Osteocyte (in vitro differentiated cells): ENCODE results near the gene ZMIZ1. TPM values are rescaled to one million over a fixed set of nuclear protein-coding genes. Genes with fewer than 3 reads are reported as not detected.

Experiments
- DNase-seq: peaks from one replicate; pipeline ENCODE4 v3.0.0; 2021; ENCODE audit warnings: mixed read lengths; ENCODE audit not compliant: unreplicated experiment; ENCODE audit errors: extremely low spot score
- H3K27ac Mint-ChIP-seq: one replicate; pipeline ENCODE4 v1.8.0; 2021; ENCODE audit warnings: mild to moderate bottlenecking, mixed read lengths; ENCODE audit not compliant: unreplicated experiment
- H3K27me3 Mint-ChIP-seq: one replicate; pipeline ENCODE4 v1.8.0; 2021; ENCODE audit warnings: mixed read lengths; ENCODE audit not compliant: unreplicated experiment
- H3K36me3 Mint-ChIP-seq: one replicate; pipeline ENCODE4 v1.8.0; 2021; ENCODE audit warnings: mixed read lengths; ENCODE audit not compliant: unreplicated experiment
- H3K4me1 Mint-ChIP-seq: one replicate; pipeline ENCODE4 v1.8.0; 2021; ENCODE audit warnings: mixed read lengths; ENCODE audit not compliant: unreplicated experiment
- H3K4me3 Mint-ChIP-seq: one replicate; pipeline ENCODE4 v1.8.0; 2021; ENCODE audit warnings: mild to moderate bottlenecking, moderate library complexity, mixed read lengths; ENCODE audit not compliant: unreplicated experiment
- H3K9me3 Mint-ChIP-seq: one replicate; pipeline ENCODE4 v1.8.0; 2021; ENCODE audit warnings: mixed read lengths; ENCODE audit not compliant: unreplicated experiment
- CTCF ChIP-seq: fragments of 200-600 bp; sonication (generic); IDR thresholded peaks from 2 replicates; pipeline ENCODE4 v1.5.0; 2021; ENCODE audit warnings: antibody characterized with exemption, mild to moderate bottlenecking, moderate library complexity
- total RNA-seq: library from RNA; stranded (reverse); gene quantifications from 2 replicates; pipeline ENCODE4 v1.2.1, GENCODE V29; 2021

ZMIZ1 gene
- total RNA-seq, 1 donor from 2014 or later: 90.5 TPM

- no peaks in the 10 kb centered on the region for H3K27me3 Mint-ChIP-seq
- peak overlapping the region; percentile 95 for H3K27ac Mint-ChIP-seq
- TF ChIP-seq CTCF: no peak
- H3K4me1 Mint-ChIP-seq: peaks cover 82% of the 10 kb centered on the region
- DNase-seq: no peak
- no peaks in the 10 kb centered on the region for H3K36me3 Mint-ChIP-seq
- H3K4me3 Mint-ChIP-seq: no peak overlapping the region
- H3K9me3 Mint-ChIP-seq: no peaks in the 10 kb centered on the region
Measured at GRCh38 chr10:79082631-79083596, 14.1 kb downstream of the ZMIZ1 start.

- TF ChIP-seq CTCF: no peak
- DNase-seq: peak; percentile 88
- Mint-ChIP-seq H3K27ac (peak overlapping the region; percentile 95), H3K9me3 (no peaks in the 10 kb centered on the region), H3K4me3 (no peak overlapping the region), H3K36me3 (peaks cover under 1% of the 10 kb centered on the region), H3K27me3 (no peaks in the 10 kb centered on the region), H3K4me1 (peaks cover 71% of the 10 kb centered on the region)
Measured at GRCh38 chr10:79084012-79084971, 15.5 kb downstream of the ZMIZ1 start.

- no peak for DNase-seq
- Mint-ChIP-seq H3K27ac (peak overlapping the region; percentile 75), H3K27me3 (no peaks in the 10 kb centered on the region), H3K4me3 (no peak overlapping the region), H3K4me1 (peaks cover 69% of the 10 kb centered on the region), H3K9me3 (no peaks in the 10 kb centered on the region), H3K36me3 (peaks cover 2% of the 10 kb centered on the region)
- TF ChIP-seq CTCF: no peak
Measured at GRCh38 chr10:79084972-79085597, 16.3 kb downstream of the ZMIZ1 start.

- H3K27ac Mint-ChIP-seq: peak overlapping the region; percentile 23
- no peak for DNase-seq
- TF ChIP-seq CTCF: no peak
- peaks cover 2% of the 10 kb centered on the region for H3K36me3 Mint-ChIP-seq
- no peak overlapping the region for H3K4me3 Mint-ChIP-seq
- H3K9me3 Mint-ChIP-seq: no peaks in the 10 kb centered on the region
- peaks cover 61% of the 10 kb centered on the region for H3K4me1 Mint-ChIP-seq
- no peaks in the 10 kb centered on the region for H3K27me3 Mint-ChIP-seq
Measured at GRCh38 chr10:79086822-79087221, 18.1 kb downstream of the ZMIZ1 start.
